Ishikawa (cell line): ENCODE measurements around the gene WBP2.

Experiments used
- CEBPB ChIP-seq: IDR thresholded peaks from 2 replicates; pipeline ENCODE4 v1.6.1; 2012
- FOXM1 ChIP-seq: IDR thresholded peaks from 2 replicates; pipeline ENCODE4 v1.6.1; 2012; ENCODE audit warnings: low read depth, borderline replicate concordance
- TF ChIP-seq, protein P1 (sequence below): IDR thresholded peaks from 2 replicates; pipeline ENCODE4 v1.6.1; 2012

DNA sequence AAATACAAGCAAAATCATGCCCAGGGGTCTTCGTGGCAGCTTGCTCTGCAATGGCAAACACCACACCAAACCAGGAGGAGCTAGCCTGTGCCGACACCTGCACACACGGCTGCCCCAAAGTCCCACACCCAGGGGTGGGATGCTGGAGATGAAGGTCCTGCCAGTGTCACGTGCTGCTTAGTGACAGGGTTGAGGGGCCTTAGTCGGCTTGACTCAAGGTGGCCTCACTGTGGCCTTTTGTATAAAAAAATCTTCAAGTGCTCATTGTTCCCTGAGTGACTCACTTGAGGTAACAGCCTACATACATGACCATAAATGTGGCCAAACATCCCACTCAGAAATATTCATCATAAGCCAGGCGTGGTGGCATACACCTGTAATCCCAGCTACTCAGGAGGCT is 34.3 kb upstream of the WBP2 start:
- TF ChIP-seq FOXM1 (no peak), CEBPB (no peak)
- TF ChIP-seq, protein P1, sequence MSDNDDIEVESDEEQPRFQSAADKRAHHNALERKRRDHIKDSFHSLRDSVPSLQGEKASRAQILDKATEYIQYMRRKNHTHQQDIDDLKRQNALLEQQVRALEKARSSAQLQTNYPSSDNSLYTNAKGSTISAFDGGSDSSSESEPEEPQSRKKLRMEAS, result no peak
